Activated CD4-positive, alpha-beta memory T cell treated with anti-CD3 and anti-CD28 coated beads for 36 hours (primary cell): ENCODE measurements around the gene INHBB. TPM values are rescaled to one million over a fixed set of nuclear protein-coding genes. Genes with fewer than 3 reads are reported as not detected.

ENCODE experiments used
- CTCF ChIA-PET: fragments of 350-600 bp; sonication (Branson Sonifier 250); formaldehyde crosslinking; loops from one replicate; lab custom pipeline; 2021; ENCODE audit warnings: antibody characterized with exemption, inconsistent platforms; lab: Charles Lee
- POLR2A ChIA-PET: fragments of 350-600 bp; sonication (Branson Sonifier 250); formaldehyde crosslinking; loops from one replicate; lab custom pipeline; 2021; ENCODE audit warnings: antibody characterized with exemption; lab: Charles Lee
- DNase-seq: peaks from one replicate; pipeline ENCODE4 v3.0.0-alpha.2; 2020
- H3K27ac Mint-ChIP-seq: one replicate; pipeline ENCODE4 v1.8.0; 2021; ENCODE audit warnings: mixed read lengths
- H3K27me3 Mint-ChIP-seq: one replicate; pipeline ENCODE4 v1.8.0; 2021; ENCODE audit warnings: mixed read lengths
- H3K36me3 Mint-ChIP-seq: one replicate; pipeline ENCODE4 v1.8.0; 2021; ENCODE audit warnings: mixed read lengths
- H3K4me1 Mint-ChIP-seq: one replicate; pipeline ENCODE4 v1.8.0; 2021; ENCODE audit warnings: low read depth, mixed read lengths
- H3K4me3 Mint-ChIP-seq: one replicate; pipeline ENCODE4 v1.8.0; 2021; ENCODE audit warnings: mild to moderate bottlenecking, mixed read lengths
- H3K9me3 Mint-ChIP-seq: one replicate; pipeline ENCODE4 v1.8.0; 2021; ENCODE audit warnings: mixed read lengths
- intact Hi-C: fragments of 100-400 bp; cut with micrococcal nuclease; formaldehyde crosslinking; loops from one replicate; pipeline ENCODE4 v1.15.1; 2023
- total RNA-seq, 2 experiments: library from RNA; stranded (reverse); gene quantifications; one replicate each; pipeline ENCODE4 v1.2.3, GENCODE V29; 2021

The INHBB gene
- total RNA-seq, 2 experiments from 2014 or later, result not detected

- Mint-ChIP-seq H3K4me1 (peaks cover 22% of the 10 kb centered on the region), H3K27ac (no peak overlapping the region), H3K27me3 (peaks cover 54% of the 10 kb centered on the region), H3K36me3 (no peaks in the 10 kb centered on the region), H3K9me3 (no peaks in the 10 kb centered on the region), H3K4me3 (no peak overlapping the region)
- intact Hi-C loops, result no loop called here
- POLR2A ChIA-PET, result no interaction called here
- no peak for DNase-seq
- CTCF ChIA-PET, result interaction anchor here (0.8 to 2.7 kb wide), 3 partner anchors 19 to 336 kb away, joined by 3 to 19 read pairs (median 4); no protein-coding TSS in a partner anchor
Observed at GRCh38 chr2:120344214-120344975, 1.5 kb upstream of the INHBB start.

GRCh38 chr2:120344976-120345581 lies 857 bp upstream of the INHBB start:
- H3K9me3 Mint-ChIP-seq, result no peaks in the 10 kb centered on the region
- intact Hi-C loops, result loop anchor here (5.0 kb wide), 1 partner anchor 207 kb away; no protein-coding TSS in a partner anchor
- no peak overlapping the region for H3K27ac Mint-ChIP-seq
- H3K27me3 Mint-ChIP-seq, result peaks cover 58% of the 10 kb centered on the region
- ChIA-PET POLR2A (no interaction called here), CTCF (interaction anchor here (0.8 to 2.7 kb wide), 2 partner anchors 331 to 335 kb away, joined by 3 to 19 read pairs; no protein-coding TSS in a partner anchor)
- no peaks in the 10 kb centered on the region for H3K36me3 Mint-ChIP-seq
- peak; percentile 27 for DNase-seq
- peaks cover 22% of the 10 kb centered on the region for H3K4me1 Mint-ChIP-seq
- no peak overlapping the region for H3K4me3 Mint-ChIP-seq

- Mint-ChIP-seq H3K27ac (no peak overlapping the region), H3K9me3 (no peaks in the 10 kb centered on the region), H3K4me1 (peaks cover 22% of the 10 kb centered on the region), H3K4me3 (peak overlapping the region; percentile 26), H3K36me3 (no peaks in the 10 kb centered on the region), H3K27me3 (peaks cover 58% of the 10 kb centered on the region)
- POLR2A ChIA-PET, result no interaction called here
- CTCF ChIA-PET, result no interaction called here
- no peak for DNase-seq
- intact Hi-C loops, result loop anchor here (5.0 kb wide), 1 partner anchor 207 kb away; no protein-coding TSS in a partner anchor
Observed at GRCh38 chr2:120345608-120346007, 328 bp upstream of the INHBB start.

GRCh38 chr2:120346667-120347358 lies 877 bp downstream of the INHBB start:
- CTCF ChIA-PET, result interaction anchor here (0.6 to 2.0 kb wide), 2 partner anchors 172 to 1567 kb away, joined by 3 to 8 read pairs; no protein-coding TSS in a partner anchor
- Mint-ChIP-seq H3K36me3 (no peaks in the 10 kb centered on the region), H3K4me3 (peak overlapping the region; percentile 50), H3K27me3 (peaks cover 55% of the 10 kb centered on the region), H3K9me3 (no peaks in the 10 kb centered on the region), H3K4me1 (peaks cover 22% of the 10 kb centered on the region), H3K27ac (no peak overlapping the region)
- intact Hi-C loops, result loop anchor here (5.0 kb wide), 1 partner anchor 205 kb away; no protein-coding TSS in a partner anchor
- POLR2A ChIA-PET, result no interaction called here
- peak; percentile 28 for DNase-seq

- H3K27ac Mint-ChIP-seq, result no peak overlapping the region
- CTCF ChIA-PET, result interaction anchor here (0.6 to 2.0 kb wide), 3 partner anchors 172 to 1566 kb away, joined by 3 to 8 read pairs (median 3); no protein-coding TSS in a partner anchor
- H3K9me3 Mint-ChIP-seq, result no peaks in the 10 kb centered on the region
- POLR2A ChIA-PET, result no interaction called here
- intact Hi-C loops, result loop anchor here (5.0 kb wide), 1 partner anchor 205 kb away; no protein-coding TSS in a partner anchor
- peaks cover 50% of the 10 kb centered on the region for H3K27me3 Mint-ChIP-seq
- no peaks in the 10 kb centered on the region for H3K36me3 Mint-ChIP-seq
- no peak overlapping the region for H3K4me3 Mint-ChIP-seq
- no peak for DNase-seq
- peaks cover 22% of the 10 kb centered on the region for H3K4me1 Mint-ChIP-seq
Observed at GRCh38 chr2:120347396-120348060, 1.6 kb downstream of the INHBB start.

GRCh38 chr2:120348134-120348736 lies 2.3 kb downstream of the INHBB start:
- no peak for DNase-seq
- H3K27ac Mint-ChIP-seq, result no peak overlapping the region
- no peaks in the 10 kb centered on the region for H3K36me3 Mint-ChIP-seq
- intact Hi-C loops, result loop anchor here (5.0 kb wide), 1 partner anchor 204 kb away; no protein-coding TSS in a partner anchor
- H3K4me3 Mint-ChIP-seq, result no peak overlapping the region
- H3K9me3 Mint-ChIP-seq, result no peaks in the 10 kb centered on the region
- CTCF ChIA-PET, result interaction anchor here (0.7 to 2.0 kb wide), 2 partner anchors 173 to 289 kb away, joined by 3 to 8 read pairs; no protein-coding TSS in a partner anchor
- POLR2A ChIA-PET, result no interaction called here
- peaks cover 17% of the 10 kb centered on the region for H3K4me1 Mint-ChIP-seq
- H3K27me3 Mint-ChIP-seq, result peaks cover 43% of the 10 kb centered on the region

GRCh38 chr2:120348737-120349439 lies 3.0 kb downstream of the INHBB start:
- H3K27me3 Mint-ChIP-seq, result peaks cover 38% of the 10 kb centered on the region
- H3K4me3 Mint-ChIP-seq, result no peak overlapping the region
- intact Hi-C loops, result loop anchor here (5.0 kb wide), 1 partner anchor 203 kb away; no protein-coding TSS in a partner anchor
- no peaks in the 10 kb centered on the region for H3K36me3 Mint-ChIP-seq
- CTCF ChIA-PET, result interaction anchor here (1.1 kb wide), 1 partner anchor 332 kb away, joined by 3 read pairs; no protein-coding TSS in a partner anchor
- H3K27ac Mint-ChIP-seq, result no peak overlapping the region
- DNase-seq, result no peak
- H3K4me1 Mint-ChIP-seq, result peaks cover 13% of the 10 kb centered on the region
- no peaks in the 10 kb centered on the region for H3K9me3 Mint-ChIP-seq
- POLR2A ChIA-PET, result no interaction called here

GRCh38 chr2:120349440-120349921 lies 3.5 kb downstream of the INHBB start:
- ChIA-PET POLR2A (no interaction called here), CTCF (interaction anchor here (1.1 kb wide), 1 partner anchor 331 kb away, joined by 3 read pairs; no protein-coding TSS in a partner anchor)
- H3K27ac Mint-ChIP-seq, result no peak overlapping the region
- H3K4me1 Mint-ChIP-seq, result peaks cover 13% of the 10 kb centered on the region
- no peaks in the 10 kb centered on the region for H3K9me3 Mint-ChIP-seq
- intact Hi-C loops, result loop anchor here (5.0 kb wide), 1 partner anchor 203 kb away; no protein-coding TSS in a partner anchor
- peaks cover 38% of the 10 kb centered on the region for H3K27me3 Mint-ChIP-seq
- H3K36me3 Mint-ChIP-seq, result no peaks in the 10 kb centered on the region
- no peak overlapping the region for H3K4me3 Mint-ChIP-seq
- no peak for DNase-seq

GRCh38 chr2:120350080-120350479 lies 4.1 kb downstream of the INHBB start:
- intact Hi-C loops, result no loop called here
- CTCF ChIA-PET, result interaction anchor here (1.1 kb wide), 1 partner anchor 331 kb away, joined by 3 read pairs; no protein-coding TSS in a partner anchor
- POLR2A ChIA-PET, result no interaction called here

GRCh38 chr2:120350801-120351320 lies 4.9 kb downstream of the INHBB start:
- no peak overlapping the region for H3K27ac Mint-ChIP-seq
- CTCF ChIA-PET, result no interaction called here
- no peak overlapping the region for H3K4me3 Mint-ChIP-seq
- no peaks in the 10 kb centered on the region for H3K9me3 Mint-ChIP-seq
- POLR2A ChIA-PET, result no interaction called here
- peaks cover 13% of the 10 kb centered on the region for H3K4me1 Mint-ChIP-seq
- H3K27me3 Mint-ChIP-seq, result peaks cover 38% of the 10 kb centered on the region
- intact Hi-C loops, result no loop called here
- no peaks in the 10 kb centered on the region for H3K36me3 Mint-ChIP-seq
- no peak for DNase-seq

More at GRCh38 chr2:120350080-120350479, 4.1 kb downstream of the INHBB start:
- H3K27me3 Mint-ChIP-seq, result peaks cover 38% of the 10 kb centered on the region
- no peak for DNase-seq
- no peak overlapping the region for H3K27ac Mint-ChIP-seq
- H3K36me3 Mint-ChIP-seq, result no peaks in the 10 kb centered on the region
- H3K4me1 Mint-ChIP-seq, result peaks cover 13% of the 10 kb centered on the region
- H3K9me3 Mint-ChIP-seq, result no peaks in the 10 kb centered on the region
- no peak overlapping the region for H3K4me3 Mint-ChIP-seq
